ENCODE results near the gene METTL8. TPM values are rescaled to one million over a fixed set of nuclear protein-coding genes. Genes with fewer than 3 reads are reported as not detected.
"Not testable (repeated sequence)": the region's sequence is repeated elsewhere in the genome, so short reads cannot be mapped to it uniquely, and the experiment has no call there.

METTL8 gene
- total RNA-seq, 1 donor from 2014 or later: 33.7 TPM

GRCh38 chr2:171387052-171387451 is 46.7 kb downstream of the METTL8 start:
- no peak for FAIRE-seq
- no peaks in the 10 kb centered on the region for H3K27me3 ChIP-seq (ENCODE audit: control insufficient read depth, insufficient read depth, low read length)
- no peak for DNase-seq (ENCODE audit: low read depth)
- peaks cover 2% of the 10 kb centered on the region for H3K36me3 ChIP-seq (ENCODE audit: control insufficient read depth, insufficient read depth, low read length)
- H3K4me3 ChIP-seq (ENCODE audit: low read depth, low read length): no peak overlapping the region
- no peak for TF ChIP-seq CTCF (IDR thresholded peaks at IDR 0.05; ENCODE audit: insufficient read depth, low read length, severe bottlenecking)

GRCh38 chr2:171386627-171387026 is 47.2 kb downstream of the METTL8 start:
- DNase-seq (ENCODE audit: low read depth) (no peak), FAIRE-seq (no peak)
- TF ChIP-seq CTCF (IDR thresholded peaks at IDR 0.05; ENCODE audit: insufficient read depth, low read length, severe bottlenecking): no peak
- no peak overlapping the region for H3K4me3 ChIP-seq (ENCODE audit: low read depth, low read length)
- H3K36me3 ChIP-seq (ENCODE audit: control insufficient read depth, insufficient read depth, low read length): peaks cover 2% of the 10 kb centered on the region
- H3K27me3 ChIP-seq (ENCODE audit: control insufficient read depth, insufficient read depth, low read length): no peaks in the 10 kb centered on the region

GRCh38 chr2:171383134-171383533 is 50.7 kb downstream of the METTL8 start:
- FAIRE-seq (no peak), DNase-seq (ENCODE audit: low read depth) (peak; percentile 13)
- H3K36me3 ChIP-seq (ENCODE audit: control insufficient read depth, insufficient read depth, low read length): peaks cover 2% of the 10 kb centered on the region
- H3K27me3 ChIP-seq (ENCODE audit: control insufficient read depth, insufficient read depth, low read length): no peaks in the 10 kb centered on the region
- H3K4me3 ChIP-seq (ENCODE audit: low read depth, low read length): no peak overlapping the region
- no peak for TF ChIP-seq CTCF (IDR thresholded peaks at IDR 0.05; ENCODE audit: insufficient read depth, low read length, severe bottlenecking)

- not testable (repeated sequence) for H3K27me3 ChIP-seq (ENCODE audit: control insufficient read depth, insufficient read depth, low read length); H3K4me3 ChIP-seq (ENCODE audit: low read depth, low read length); H3K36me3 ChIP-seq (ENCODE audit: control insufficient read depth, insufficient read depth, low read length); FAIRE-seq; DNase-seq (ENCODE audit: low read depth)
Measured at GRCh38 chr2:171382175-171382574, 51.6 kb downstream of the METTL8 start.

GRCh38 chr2:171377852-171378251 is 55.9 kb downstream of the METTL8 start:
- not testable (repeated sequence) for H3K36me3 ChIP-seq (ENCODE audit: control insufficient read depth, insufficient read depth, low read length); FAIRE-seq; H3K27me3 ChIP-seq (ENCODE audit: control insufficient read depth, insufficient read depth, low read length); DNase-seq (ENCODE audit: low read depth); H3K4me3 ChIP-seq (ENCODE audit: low read depth, low read length)

GRCh38 chr2:171367692-171368091 is 66.1 kb downstream of the METTL8 start:
- DNase-seq (ENCODE audit: low read depth) (no peak), FAIRE-seq (no peak)
- no peaks in the 10 kb centered on the region for H3K27me3 ChIP-seq (ENCODE audit: control insufficient read depth, insufficient read depth, low read length)
- no peak overlapping the region for H3K4me3 ChIP-seq (ENCODE audit: low read depth, low read length)
- H3K36me3 ChIP-seq (ENCODE audit: control insufficient read depth, insufficient read depth, low read length): no peaks in the 10 kb centered on the region
- TF ChIP-seq CTCF (IDR thresholded peaks at IDR 0.05; ENCODE audit: insufficient read depth, low read length, severe bottlenecking): no peak

- H3K36me3 ChIP-seq (ENCODE audit: control insufficient read depth, insufficient read depth, low read length): peaks cover 1% of the 10 kb centered on the region
- no peak for DNase-seq (ENCODE audit: low read depth)
- H3K4me3 ChIP-seq (ENCODE audit: low read depth, low read length): no peak overlapping the region
- FAIRE-seq: no peak
- H3K27me3 ChIP-seq (ENCODE audit: control insufficient read depth, insufficient read depth, low read length): no peaks in the 10 kb centered on the region
- no peak for TF ChIP-seq CTCF (IDR thresholded peaks at IDR 0.05; ENCODE audit: insufficient read depth, low read length, severe bottlenecking)
Measured at GRCh38 chr2:171365778-171366177, 68.0 kb downstream of the METTL8 start.

All from bronchial epithelial cell (primary cell).